ENCODE results near the gene ERI3.
A peak's percentile ranks its signal among the peaks of the same experiment; 100 is the strongest.

ERI3 gene

DNA sequence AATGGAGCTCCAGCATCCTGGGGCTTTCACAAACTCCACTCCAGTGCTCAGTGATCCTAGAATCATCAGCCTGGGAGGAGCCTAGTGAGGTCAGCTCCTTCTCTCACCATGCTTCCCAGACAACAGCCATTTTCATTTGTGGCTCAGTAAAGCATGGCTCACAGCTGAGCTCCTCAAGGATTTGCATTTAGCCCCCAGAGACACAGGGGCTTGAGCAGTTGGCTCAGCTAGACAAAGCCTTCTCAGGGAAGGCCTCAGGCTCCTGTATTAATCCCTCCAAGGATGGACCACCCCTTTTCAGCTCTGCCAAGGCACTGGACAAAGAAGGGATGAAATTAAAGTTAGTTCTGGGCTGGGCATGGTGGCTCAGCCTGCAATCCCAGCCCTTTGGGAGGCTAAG is 39.5 kb downstream of the ERI3 start:
- DNase-seq = no peak

GRCh38 chr1:44314452-44314851 is 40.6 kb downstream of the ERI3 start:
- DNase-seq = no peak

GRCh38 chr1:44313265-44313918 is 41.7 kb downstream of the ERI3 start:
- DNase-seq = no peak

- no peak for DNase-seq
Measured at GRCh38 chr1:44312399-44313196, 42.5 kb downstream of the ERI3 start.

GRCh38 chr1:44310006-44310405 is 45.1 kb downstream of the ERI3 start:
- DNase-seq = no peak

DNA sequence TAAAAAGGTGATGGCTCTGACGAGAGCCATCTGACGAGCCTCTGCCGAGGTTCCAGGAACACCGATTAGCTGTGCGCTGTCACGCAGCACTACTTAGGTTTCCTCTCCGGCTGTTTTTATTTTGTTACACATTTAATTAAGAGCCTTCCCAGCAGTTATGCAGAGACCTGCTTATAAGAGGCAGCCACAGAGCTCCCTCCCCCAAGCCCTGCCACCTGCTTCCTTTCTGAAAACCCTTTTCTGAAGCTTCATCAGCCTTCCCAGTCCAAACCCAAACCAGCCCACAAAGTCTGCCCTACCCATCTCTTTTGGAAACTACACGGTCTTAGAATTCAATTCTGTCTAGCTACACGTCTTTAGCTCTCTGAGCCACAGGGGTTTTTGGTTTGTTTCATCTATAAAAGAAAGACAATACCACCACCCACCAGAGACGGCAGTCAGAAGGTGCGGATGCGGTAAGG is 49.1 kb downstream of the ERI3 start:
- DNase-seq = no peak

- no peak for DNase-seq
Measured at GRCh38 chr1:44303532-44303931, 51.5 kb downstream of the ERI3 start.

GRCh38 chr1:44302541-44302940 is 52.5 kb downstream of the ERI3 start:
- DNase-seq = no peak

- no peak for DNase-seq
Measured at GRCh38 chr1:44301442-44301841, 53.6 kb downstream of the ERI3 start.

GRCh38 chr1:44300852-44301251 is 54.2 kb downstream of the ERI3 start:
- DNase-seq = no peak

DNA sequence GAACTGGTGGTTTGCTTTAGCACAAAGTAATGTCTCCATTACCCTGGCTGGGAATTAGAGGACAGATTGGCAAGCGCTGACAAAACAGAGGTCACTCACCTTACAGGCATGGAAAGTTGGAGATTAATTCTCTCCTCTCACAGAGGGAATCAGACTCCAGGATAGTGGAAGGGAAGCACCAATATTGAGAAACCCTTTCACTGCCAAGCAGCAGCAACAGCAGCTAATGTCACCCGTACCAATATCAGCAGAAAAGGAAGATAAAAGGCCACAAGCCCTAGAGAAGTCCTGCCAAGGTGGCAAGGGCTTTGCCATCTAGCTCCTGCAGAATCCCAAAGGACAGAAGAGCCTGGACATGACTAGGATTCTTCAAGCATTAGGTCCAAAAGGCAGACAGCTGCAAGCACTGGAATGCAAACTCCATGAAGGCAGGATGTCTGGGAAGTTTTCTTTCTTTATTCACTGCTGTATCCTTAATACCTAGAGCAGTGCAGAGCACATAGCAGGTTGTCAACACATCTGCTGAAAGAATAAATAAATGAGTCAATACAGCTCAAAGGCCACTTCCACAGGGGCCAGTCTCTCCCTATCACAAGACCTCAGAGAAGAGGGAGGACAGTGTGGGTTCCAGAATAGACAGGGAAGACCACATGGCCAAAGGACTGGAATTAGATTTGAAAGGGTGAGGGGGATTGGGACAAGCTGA is 57.2 kb downstream of the ERI3 start:
- no peak for DNase-seq

GRCh38 chr1:44296806-44297205 is 58.3 kb downstream of the ERI3 start:
- DNase-seq = no peak

DNA sequence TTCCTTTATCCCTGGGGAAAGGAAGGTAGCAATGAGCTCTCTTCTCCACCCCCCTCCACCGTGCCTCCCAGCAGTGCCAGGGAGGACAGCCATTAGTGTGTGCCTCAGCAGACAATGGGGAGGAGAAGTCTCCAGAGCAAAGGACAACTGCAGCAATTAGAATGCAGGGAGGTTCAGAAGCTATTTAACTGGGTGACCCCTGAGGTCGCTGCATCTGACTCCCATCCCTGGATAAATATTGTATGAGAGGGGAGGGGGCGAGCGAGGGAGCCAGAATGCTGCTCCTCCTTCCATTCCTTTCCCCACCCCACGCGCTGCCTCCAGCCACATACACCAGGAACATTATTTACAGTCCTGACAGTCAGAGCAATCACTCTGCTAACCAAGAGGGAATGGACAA is 59.0 kb downstream of the ERI3 start:
- DNase-seq = no peak

DNA sequence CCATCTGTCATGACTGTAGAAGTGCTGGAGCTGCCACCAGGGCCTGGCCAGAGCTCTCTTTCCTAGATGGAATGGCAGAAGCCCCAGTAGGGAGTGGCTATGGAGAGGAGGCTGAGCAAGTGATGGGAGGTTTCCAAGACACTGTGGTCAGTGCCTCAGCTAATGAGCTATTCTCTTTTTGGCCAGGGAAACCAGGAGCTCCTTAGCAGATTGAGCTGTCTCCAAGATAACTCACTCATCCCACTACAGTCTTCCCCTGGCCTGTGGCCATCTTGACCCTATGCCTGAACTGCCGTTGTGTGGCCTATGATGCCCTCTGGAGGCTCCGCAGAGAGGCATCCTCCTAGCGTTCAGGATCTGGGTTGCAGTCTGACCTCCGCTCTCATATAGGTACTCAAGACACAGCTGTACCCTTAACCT is 60.5 kb downstream of the ERI3 start:
- DNase-seq = peak; percentile 33

- DNase-seq = peak; percentile 10
Measured at GRCh38 chr1:44293761-44294315, 61.2 kb downstream of the ERI3 start.

- no peak for DNase-seq
Measured at GRCh38 chr1:44292651-44293050, 62.4 kb downstream of the ERI3 start.

DNA sequence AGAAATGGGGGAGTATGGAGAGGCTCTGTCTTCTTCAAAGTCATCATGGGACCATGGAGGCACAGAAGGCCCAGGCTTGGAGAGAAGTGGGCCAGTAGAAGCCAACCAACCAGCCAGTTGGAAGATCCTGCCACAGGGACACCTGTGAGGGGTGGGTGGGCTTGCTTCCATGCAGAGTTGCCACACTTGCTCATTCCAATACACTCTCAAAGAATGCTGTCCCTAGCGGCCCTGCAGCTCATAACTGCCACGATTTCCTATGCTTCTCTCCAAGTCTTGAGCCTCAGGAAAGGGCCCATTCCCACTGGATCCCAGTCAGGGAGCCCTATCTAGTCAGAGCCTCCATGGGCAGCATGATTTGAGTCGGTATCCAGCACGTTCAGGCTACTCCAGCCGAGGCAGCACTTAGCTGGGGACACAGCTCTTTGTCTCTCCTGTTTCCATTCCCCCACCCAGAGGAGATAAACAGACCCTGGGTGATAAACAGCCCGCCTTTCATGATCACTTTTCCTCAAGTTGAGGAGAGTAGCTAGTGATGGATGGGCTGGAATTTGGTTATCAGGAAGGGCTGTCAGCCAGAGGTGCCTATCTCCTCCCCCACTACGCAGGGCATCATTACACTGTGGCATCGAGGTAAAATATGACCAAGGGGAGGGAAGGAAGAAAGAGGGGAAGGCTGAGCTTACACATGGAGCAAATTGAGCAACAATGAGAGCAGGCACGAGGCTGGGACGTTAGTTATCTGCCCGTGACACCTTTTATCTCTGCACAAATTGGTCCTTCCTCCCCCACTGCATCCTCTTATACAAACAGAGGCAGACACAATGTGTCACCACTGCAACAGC is 64.6 kb downstream of the ERI3 start:
- peak; percentile 88 for DNase-seq

GRCh38 chr1:44289530-44289929 is 65.5 kb downstream of the ERI3 start:
- DNase-seq = peak; percentile 4

DNA sequence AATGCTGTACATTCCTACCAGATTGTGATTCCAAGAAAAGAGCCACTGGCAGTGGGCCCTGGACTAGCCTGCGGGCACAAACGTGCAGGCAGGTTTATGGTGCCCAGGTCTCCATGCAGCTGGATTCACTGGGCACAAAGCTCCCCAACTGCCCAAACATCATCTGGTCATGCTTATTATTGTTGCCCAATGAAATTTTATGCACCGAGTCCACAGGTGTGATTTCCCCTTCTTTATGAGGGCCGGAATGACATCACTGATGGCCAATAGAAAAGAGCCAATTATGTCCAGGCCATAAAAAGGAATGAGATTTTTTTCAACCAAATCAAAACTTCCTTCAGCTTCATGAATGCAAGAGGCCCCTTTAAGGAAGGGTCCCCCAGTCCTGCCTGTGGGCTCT is 66.2 kb downstream of the ERI3 start:
- no peak for DNase-seq

- DNase-seq = no peak
Measured at GRCh38 chr1:44284184-44284583, 70.9 kb downstream of the ERI3 start.

GRCh38 chr1:44283524-44284173 is 71.4 kb downstream of the ERI3 start:
- no peak for DNase-seq

Measured in hematopoietic multipotent progenitor cell treated with erythropoietin and hydrocortisone succinate and interleukin-3 and kit ligand, for 8 days (in vitro differentiated cells).